ENCODE results near the gene TRAFD1. TPM values are rescaled to one million over a fixed set of nuclear protein-coding genes. Genes with fewer than 3 reads are reported as not detected.
A peak's percentile ranks its signal among the peaks of the same experiment; 100 is the strongest.

Gene TRAFD1
- total and polyA plus RNA-seq, 2 of the 13 experiments (the other 11 are each of a cell fraction or from before 2014, with no cell fraction given), result 9.5 to 20.9 TPM

DNA sequence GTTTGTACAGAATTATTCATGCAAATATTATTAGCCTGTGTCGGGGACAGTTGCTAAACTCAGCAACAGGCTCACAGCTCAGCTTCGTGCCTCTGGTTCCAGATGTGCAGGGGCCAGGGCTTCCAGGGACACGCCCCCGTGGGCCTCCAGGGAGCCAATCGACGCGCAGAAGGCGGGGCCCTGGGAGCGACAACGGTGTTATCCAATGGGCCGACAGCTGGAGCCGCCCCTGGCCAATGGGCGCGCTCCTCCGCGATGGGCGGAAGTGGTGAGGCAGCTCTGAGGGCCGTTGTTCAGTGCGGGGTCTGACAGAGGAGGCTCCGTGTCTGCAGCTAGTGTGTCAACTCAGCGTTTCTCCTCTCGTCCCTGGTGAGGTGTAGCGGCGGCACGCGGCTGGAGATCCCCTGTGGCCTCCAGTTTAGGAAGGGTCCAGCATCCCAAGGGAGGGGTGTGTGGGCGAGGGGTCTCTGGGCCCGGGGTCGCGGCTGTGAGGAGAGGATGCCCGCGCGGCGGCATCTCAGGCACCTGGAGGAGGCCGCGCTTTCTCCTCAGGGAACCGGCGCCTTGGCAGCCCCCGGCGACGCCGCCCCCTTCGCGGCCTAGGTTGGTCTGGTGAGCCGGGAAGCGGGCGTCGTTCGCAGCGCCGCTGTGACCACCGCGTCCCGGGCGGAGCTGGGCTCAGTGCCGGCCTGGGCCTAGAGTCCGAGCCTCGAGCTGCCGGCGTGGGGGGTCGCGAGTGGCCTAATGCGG lies at the start of gene TRAFD1 (continued):
- TF ChIP-seq, protein P1, sequence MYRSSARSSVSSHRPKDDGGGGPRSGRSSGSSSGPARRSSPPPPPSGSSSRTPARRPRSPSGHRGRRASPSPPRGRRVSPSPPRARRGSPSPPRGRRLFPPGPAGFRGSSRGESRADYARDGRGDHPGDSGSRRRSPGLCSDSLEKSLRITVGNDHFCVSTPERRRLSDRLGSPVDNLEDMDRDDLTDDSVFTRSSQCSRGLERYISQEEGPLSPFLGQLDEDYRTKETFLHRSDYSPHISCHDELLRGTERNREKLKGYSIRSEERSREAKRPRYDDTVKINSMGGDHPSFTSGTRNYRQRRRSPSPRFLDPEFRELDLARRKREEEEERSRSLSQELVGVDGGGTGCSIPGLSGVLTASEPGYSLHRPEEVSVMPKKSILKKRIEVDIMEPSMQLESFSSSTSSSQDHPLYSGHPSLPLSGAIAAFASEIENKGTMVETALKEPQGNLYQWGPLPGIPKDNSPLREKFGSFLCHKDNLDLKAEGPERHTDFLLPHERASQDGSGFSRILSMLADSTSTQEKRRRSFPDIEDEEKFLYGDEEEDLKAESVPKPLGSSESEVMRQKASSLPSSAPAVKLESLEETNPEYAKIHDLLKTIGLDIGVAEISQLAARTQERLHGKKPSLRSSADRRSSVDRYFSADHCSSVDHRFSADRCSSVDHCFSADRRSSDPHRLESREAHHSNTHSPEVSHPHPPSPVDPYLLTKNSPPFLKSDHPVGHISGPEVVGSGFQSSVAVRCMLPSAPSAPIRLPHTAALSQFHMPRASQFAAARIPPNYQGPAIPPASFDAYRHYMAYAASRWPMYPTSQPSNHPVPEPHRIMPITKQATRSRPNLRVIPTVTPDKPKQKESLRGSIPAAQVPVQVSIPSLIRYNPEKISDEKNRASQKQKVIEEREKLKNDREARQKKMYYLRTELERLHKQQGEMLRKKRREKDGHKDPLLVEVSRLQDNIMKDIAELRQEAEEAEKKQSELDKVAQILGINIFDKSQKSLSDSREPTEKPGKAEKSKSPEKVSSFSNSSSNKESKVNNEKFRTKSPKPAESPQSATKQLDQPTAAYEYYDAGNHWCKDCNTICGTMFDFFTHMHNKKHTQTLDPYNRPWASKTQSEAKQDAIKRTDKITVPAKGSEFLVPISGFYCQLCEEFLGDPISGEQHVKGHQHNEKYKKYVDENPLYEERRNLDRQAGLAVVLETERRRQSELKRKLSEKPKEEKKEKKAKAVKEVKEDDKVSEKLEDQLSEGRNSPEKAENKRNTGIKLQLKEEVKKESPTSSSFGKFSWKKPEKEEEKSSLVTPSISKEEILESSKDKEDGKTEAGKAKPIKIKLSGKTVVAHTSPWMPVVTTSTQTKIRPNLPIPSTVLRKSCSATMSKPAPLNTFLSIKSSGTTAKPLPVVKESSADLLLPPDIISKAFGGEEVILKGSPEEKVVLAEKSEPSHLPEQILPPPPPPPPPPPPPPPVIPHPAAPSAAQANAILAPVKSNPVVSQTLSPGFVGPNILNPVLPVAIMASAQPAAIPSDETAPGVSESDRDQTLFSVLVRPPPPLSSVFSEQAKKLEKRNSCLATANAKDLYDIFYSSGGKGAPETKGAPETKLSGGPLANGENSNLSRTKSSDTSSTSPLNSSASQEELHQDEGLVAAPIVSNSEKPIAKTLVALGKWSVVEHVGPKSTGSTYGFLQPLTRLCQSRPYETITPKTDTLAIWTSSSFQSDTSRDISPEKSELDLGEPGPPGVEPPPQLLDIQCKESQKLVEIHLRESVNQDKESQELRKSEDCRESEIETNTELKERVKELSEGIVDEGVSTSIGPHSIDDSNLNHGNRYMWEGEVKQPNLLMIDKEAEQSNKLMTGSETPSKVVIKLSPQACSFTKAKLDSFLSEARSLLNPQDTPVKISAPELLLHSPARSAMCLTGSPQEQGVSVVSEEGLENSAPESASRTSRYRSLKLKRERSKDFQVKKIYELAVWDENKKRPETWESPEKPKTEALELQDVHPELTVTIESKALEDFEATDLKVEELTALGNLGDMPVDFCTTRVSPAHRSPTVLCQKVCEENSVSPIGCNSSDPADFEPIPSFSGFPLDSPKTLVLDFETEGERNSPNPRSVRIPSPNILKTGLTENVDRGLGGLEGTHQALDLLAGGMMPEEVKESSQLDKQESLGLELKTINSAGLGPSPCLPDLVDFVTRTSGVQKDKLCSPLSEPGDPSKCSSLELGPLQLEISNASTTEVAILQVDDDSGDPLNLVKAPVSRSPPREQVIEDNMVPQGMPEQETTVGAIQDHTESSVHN (CRISPR knock-in tag; IDR thresholded peaks at IDR 0.05), result no peak
- TF ChIP-seq MYC (CRISPR knock-in tag; IDR thresholded peaks at IDR 0.05; ENCODE audit: borderline replicate concordance) (peak; percentile 69; the same call in 1 of the 2 replicates), MAFG (CRISPR knock-in tag; IDR thresholded peaks at IDR 0.05) (peak; percentile 90), PPARG (CRISPR knock-in tag; conservative IDR thresholded peaks at IDR 0.05) (no peak), FOXA1 (IDR thresholded peaks at IDR 0.05) (no peak), FOXA1 (CRISPR knock-in tag; IDR thresholded peaks at IDR 0.05) (no peak), SMAD1 (CRISPR knock-in tag; IDR thresholded peaks at IDR 0.05; ENCODE audit: borderline replicate concordance, low read depth) (0 out of 2 replicates have a peak, but pooled peaks have one; percentile 85), ZNF589 (CRISPR knock-in tag; conservative IDR thresholded peaks at IDR 0.05) (no peak)
- TF ChIP-seq, protein P2, sequence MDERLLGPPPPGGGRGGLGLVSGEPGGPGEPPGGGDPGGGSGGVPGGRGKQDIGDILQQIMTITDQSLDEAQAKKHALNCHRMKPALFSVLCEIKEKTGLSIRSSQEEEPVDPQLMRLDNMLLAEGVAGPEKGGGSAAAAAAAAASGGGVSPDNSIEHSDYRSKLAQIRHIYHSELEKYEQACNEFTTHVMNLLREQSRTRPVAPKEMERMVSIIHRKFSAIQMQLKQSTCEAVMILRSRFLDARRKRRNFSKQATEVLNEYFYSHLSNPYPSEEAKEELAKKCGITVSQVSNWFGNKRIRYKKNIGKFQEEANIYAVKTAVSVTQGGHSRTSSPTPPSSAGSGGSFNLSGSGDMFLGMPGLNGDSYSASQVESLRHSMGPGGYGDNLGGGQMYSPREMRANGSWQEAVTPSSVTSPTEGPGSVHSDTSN (CRISPR knock-in tag; IDR thresholded peaks at IDR 0.05), result peak; percentile 96
- TF ChIP-seq, protein P3, sequence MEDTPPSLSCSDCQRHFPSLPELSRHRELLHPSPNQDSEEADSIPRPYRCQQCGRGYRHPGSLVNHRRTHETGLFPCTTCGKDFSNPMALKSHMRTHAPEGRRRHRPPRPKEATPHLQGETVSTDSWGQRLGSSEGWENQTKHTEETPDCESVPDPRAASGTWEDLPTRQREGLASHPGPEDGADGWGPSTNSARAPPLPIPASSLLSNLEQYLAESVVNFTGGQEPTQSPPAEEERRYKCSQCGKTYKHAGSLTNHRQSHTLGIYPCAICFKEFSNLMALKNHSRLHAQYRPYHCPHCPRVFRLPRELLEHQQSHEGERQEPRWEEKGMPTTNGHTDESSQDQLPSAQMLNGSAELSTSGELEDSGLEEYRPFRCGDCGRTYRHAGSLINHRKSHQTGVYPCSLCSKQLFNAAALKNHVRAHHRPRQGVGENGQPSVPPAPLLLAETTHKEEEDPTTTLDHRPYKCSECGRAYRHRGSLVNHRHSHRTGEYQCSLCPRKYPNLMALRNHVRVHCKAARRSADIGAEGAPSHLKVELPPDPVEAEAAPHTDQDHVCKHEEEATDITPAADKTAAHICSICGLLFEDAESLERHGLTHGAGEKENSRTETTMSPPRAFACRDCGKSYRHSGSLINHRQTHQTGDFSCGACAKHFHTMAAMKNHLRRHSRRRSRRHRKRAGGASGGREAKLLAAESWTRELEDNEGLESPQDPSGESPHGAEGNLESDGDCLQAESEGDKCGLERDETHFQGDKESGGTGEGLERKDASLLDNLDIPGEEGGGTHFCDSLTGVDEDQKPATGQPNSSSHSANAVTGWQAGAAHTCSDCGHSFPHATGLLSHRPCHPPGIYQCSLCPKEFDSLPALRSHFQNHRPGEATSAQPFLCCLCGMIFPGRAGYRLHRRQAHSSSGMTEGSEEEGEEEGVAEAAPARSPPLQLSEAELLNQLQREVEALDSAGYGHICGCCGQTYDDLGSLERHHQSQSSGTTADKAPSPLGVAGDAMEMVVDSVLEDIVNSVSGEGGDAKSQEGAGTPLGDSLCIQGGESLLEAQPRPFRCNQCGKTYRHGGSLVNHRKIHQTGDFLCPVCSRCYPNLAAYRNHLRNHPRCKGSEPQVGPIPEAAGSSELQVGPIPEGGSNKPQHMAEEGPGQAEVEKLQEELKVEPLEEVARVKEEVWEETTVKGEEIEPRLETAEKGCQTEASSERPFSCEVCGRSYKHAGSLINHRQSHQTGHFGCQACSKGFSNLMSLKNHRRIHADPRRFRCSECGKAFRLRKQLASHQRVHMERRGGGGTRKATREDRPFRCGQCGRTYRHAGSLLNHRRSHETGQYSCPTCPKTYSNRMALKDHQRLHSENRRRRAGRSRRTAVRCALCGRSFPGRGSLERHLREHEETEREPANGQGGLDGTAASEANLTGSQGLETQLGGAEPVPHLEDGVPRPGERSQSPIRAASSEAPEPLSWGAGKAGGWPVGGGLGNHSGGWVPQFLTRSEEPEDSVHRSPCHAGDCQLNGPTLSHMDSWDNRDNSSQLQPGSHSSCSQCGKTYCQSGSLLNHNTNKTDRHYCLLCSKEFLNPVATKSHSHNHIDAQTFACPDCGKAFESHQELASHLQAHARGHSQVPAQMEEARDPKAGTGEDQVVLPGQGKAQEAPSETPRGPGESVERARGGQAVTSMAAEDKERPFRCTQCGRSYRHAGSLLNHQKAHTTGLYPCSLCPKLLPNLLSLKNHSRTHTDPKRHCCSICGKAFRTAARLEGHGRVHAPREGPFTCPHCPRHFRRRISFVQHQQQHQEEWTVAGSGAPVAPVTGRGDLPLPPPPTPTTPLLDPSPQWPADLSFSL (CRISPR knock-in tag; IDR thresholded peaks at IDR 0.05), result 0 out of 2 replicates have a peak, but pooled peaks have one; percentile 33
- TF ChIP-seq, protein P4, sequence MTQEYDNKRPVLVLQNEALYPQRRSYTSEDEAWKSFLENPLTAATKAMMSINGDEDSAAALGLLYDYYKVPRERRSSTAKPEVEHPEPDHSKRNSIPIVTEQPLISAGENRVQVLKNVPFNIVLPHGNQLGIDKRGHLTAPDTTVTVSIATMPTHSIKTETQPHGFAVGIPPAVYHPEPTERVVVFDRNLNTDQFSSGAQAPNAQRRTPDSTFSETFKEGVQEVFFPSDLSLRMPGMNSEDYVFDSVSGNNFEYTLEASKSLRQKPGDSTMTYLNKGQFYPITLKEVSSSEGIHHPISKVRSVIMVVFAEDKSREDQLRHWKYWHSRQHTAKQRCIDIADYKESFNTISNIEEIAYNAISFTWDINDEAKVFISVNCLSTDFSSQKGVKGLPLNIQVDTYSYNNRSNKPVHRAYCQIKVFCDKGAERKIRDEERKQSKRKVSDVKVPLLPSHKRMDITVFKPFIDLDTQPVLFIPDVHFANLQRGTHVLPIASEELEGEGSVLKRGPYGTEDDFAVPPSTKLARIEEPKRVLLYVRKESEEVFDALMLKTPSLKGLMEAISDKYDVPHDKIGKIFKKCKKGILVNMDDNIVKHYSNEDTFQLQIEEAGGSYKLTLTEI (CRISPR knock-in tag; conservative IDR thresholded peaks at IDR 0.05), result no peak
